Ovary (tissue), 3 donors: Measurements from ENCODE around the gene FAM53A.

Experiments
- EP300 ChIP-seq: sonication (generic); formaldehyde crosslinking; IDR thresholded peaks from one replicate; pipeline ENCODE4 v1.6.1; 2017; ENCODE audit warnings: antibody characterized with exemption
- POLR2A ChIP-seq: fragments of 450-650 bp; IDR thresholded peaks from one replicate; pipeline ENCODE4 v1.6.1; 2017; ENCODE audit warnings: antibody characterized with exemption, mild to moderate bottlenecking, moderate library complexity
- TF ChIP-seq, protein P1 (sequence below), 3 donors: fragments of 450-650 bp in 2 of 3; fragments of 200-600 bp in 1 of 3; IDR thresholded peaks; one replicate each; pipeline versions ENCODE4 v1.5.1 to v1.8.0; 2016 to 2022; ENCODE audit warnings: antibody characterized with exemption in 3 of 3, mild to moderate bottlenecking in 1 of 3
- donor health status: DM: no; HTN: no; CAD: no.

DNA sequence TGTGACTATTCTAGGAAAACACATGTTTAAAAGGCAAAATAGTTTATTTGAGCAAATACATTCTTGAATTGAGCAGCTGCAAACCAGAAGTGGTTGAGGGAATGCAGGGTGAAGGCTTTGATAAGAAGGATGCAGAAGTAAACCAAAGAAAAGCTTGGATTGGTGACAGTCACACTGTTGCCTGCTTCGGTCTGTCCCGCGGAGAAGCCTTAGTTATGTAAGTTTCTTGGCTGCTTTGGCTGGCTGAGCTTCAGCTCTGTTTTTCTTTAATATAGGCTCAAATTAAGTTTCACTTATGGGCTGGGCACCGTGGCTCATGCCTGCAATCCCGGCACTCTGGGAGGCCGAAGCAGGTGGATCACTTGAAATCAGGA lies 67.6 kb downstream of the FAM53A start:
- TF ChIP-seq, protein P1, sequence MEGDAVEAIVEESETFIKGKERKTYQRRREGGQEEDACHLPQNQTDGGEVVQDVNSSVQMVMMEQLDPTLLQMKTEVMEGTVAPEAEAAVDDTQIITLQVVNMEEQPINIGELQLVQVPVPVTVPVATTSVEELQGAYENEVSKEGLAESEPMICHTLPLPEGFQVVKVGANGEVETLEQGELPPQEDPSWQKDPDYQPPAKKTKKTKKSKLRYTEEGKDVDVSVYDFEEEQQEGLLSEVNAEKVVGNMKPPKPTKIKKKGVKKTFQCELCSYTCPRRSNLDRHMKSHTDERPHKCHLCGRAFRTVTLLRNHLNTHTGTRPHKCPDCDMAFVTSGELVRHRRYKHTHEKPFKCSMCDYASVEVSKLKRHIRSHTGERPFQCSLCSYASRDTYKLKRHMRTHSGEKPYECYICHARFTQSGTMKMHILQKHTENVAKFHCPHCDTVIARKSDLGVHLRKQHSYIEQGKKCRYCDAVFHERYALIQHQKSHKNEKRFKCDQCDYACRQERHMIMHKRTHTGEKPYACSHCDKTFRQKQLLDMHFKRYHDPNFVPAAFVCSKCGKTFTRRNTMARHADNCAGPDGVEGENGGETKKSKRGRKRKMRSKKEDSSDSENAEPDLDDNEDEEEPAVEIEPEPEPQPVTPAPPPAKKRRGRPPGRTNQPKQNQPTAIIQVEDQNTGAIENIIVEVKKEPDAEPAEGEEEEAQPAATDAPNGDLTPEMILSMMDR (IDR thresholded peaks at IDR 0.05), result no peak
- TF ChIP-seq POLR2A (no peak), EP300 (no peak)
